Superior temporal gyrus (tissue), 1 donor: Measurements from ENCODE around the gene CRY2.

Experiments used
- DNase-seq: peaks from one replicate; pipeline ENCODE4 v3.0.0-alpha.2; 2016; ENCODE audit errors: extremely low spot score

The CRY2 gene

DNA sequence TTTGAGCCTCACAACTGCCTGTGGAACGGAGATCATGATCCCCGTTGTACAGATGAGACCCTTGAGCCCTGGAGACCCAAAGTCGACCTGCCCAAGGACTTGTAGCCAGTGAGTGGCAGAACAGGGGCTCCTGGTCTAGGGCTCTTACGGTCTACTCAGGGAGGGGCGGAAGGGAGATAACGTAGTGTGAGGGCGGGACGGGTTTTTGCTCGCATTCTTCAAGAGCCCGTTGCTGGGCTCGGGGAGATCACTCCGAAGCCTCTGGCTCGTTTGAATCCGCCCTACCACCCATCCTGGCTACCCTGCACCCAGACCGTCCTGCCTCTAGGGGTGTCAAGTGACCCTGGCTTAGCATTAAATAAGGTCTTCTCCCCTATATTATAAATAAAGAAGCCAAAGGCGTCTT lies 639 bp downstream of the CRY2 start:
- DNase-seq = peak; percentile 48

DNA sequence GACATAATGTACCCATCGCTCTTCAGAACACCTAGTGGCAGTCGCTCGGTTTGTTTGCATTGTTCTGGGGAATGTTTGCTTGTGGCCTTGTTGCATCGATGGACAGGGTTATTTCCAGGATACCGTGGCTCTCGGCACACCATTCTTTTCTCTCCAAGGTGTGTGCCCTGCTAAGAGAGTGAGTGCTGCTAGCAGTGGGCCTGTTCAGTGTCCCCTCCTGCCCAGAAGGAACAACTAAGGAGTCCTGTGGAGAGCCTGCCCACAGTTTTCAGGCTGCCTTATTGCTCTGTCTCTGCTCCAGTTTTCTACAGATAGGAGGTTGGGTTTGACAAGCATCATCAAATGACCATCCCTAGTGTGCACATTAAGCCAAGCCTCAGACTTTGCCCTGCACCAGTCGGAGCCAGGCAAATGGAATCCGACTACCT lies 1.4 kb downstream of the CRY2 start:
- DNase-seq = peak; percentile 18

DNA sequence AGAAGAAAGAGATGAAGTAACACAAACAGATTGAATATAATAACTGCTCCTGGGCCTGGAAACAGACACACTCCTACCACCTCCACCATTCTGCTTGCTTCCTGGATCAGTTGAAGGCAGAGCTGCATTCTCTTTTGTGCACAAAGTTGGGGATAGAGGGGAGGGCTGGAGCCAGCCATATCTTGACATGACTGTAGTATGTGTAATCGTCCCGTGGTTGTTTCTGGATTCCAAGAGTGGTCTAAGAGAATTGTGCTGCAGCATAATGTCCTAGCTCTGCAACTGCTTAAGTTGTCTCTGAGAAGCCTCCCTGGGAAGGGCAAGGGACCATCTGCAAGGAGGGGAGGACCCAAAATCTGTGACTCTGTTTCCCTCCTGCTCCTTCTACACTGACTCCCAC lies 3.2 kb downstream of the CRY2 start:
- DNase-seq = no peak

DNA sequence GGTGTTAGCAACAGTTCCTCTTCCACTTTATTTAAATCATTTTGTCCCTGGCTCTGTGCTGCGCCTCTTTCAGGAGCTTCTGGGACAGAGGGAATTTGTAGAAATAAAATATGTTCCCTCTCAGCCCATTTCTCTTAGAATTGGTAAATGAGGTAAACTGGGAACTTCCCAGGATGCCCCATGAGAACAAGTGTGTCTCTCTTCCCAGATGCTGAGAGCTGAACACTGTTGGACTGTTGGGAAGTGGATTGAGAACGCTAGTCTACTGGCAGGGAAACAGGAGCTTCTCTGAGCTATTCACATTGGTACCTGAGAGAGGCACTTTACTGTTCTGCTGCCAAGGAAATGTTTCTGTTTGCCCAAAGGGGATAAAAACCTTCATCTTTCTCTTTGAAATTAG lies 4.0 kb downstream of the CRY2 start:
- peak; percentile 29 for DNase-seq

DNA sequence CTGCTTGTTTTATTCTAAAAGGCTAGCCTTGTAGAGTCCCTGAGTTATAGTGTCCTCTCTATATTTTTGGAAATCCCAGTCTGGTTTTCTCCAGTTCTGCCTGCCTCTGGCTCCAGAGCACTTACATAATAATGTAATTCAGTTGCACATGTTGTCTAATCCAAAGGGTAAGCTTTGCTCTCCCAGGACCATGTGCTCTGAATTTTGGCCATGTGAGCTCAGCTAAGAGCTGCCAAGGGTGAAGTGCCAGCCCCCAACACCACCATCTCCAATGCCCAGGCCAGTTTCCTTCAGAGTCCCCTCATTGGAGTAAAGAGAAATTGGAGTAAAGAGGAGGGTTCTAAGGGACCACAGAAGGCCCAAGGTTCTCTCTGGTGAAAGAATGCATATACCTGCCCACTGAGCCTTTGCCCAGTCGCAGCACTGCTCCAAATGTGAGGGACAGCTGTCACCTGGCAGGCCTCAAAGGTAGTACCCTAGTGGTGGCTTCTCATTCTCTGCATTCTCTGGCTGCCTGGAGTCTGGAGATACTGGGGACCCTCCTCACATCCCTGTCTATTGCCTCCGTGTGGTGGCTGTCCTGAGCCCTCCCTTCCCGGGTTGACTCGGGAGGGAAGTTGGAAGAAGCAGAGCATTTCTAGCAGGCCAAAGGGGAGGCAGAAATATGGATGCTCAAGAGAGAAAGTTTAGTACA lies 4.9 kb downstream of the CRY2 start:
- DNase-seq = peak; percentile 46

DNA sequence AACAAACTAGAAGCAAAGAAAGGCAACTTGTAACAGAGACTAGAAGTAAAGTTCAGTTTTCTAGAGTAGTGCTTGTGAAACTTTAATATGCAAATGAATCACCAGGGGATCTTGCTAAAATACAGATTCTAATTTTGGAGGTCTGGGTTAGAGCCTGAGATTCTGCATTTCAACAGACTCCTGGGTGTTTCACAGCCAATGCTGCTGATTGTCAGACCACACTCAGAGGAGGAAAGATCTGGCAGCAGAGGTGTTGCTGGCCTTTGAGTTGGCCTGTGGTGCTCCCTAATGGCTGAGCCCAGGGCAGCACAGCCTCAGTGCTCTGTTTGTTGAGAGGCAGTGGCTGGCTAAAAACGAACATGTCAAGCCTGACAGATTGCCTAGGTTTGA lies 5.4 kb downstream of the CRY2 start:
- no peak for DNase-seq

DNA sequence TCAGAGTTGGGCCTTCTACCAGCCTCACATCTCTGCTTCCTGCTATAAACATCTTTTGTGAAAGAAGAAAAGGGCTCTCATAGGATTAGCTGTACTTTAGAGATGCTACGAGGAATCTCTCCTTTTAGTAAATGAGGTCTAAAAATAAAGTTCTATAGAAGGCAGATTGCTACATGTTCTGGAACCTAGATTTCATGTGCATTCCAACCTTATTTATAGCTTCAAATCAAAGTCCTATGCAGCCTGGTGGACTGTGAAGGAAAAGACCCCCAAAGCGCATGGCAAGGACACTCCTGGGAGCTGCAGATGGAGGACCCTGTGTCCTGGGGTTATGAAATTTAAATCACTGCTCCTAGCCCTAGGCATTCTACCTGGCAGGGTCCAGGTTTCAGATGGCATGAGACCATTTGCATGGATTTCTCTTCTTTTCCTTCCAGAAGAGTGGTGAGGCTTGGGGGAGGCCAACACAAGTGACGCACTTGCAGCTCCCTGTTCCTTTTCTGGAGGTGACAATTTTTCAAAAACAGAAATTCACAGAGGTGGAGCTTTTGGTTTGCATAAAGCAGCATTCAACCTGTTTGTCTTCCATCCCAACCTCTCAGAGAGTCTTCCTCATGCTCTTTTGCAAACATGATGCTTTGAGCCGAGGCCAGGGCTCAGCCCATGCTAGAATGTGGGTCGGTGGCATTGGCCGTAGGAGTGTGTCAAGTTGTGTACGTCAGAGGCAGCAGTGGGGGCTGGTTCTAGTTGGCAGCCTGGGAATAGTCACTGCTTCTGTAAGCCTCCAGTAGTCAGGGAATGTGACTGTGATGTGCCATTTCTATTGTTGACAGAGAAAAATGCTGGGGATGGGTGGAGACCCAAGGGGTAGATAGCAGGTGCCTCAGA lies 6.3 kb downstream of the CRY2 start:
- DNase-seq = peak; percentile 54

DNA sequence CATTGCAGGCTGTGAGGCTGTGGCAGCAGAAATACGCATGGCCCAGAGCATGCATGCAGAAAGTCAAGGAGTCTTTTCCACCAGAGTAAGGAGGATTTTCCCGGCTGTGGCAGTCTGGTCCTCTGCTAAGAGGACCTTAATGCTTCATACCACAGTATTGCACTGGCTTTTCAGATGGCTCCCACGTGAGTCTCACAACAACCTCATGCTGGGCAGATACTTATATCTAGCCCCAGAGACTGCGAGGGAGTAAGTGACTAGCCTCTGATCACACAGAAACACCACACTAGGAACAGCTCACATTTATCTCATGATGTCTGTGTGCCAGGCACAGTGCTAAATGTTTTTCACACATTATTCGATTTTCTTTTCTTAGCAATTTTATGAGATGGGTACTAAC lies 8.0 kb downstream of the CRY2 start:
- DNase-seq = no peak

DNA sequence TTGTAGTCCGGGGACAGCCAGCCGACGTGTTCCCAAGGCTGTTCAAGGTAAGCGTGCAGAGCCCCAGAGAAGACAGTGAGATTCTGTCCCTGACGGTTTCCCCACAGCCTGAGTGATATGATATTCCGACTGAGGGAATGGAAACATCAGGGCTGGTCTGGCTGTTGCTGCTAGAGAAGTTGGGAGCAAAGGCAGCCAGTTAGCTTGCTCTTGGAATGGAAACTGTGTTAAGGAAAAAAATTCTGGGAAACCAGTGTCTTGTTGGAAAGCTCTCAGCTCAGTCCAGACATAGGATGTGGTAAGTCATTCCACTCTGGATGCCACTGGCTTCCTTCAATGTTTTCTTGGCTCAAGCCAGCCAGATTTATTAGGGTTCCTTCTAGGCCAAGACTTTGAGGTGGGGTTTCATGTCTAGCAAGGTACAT lies 8.8 kb downstream of the CRY2 start:
- no peak for DNase-seq

DNA sequence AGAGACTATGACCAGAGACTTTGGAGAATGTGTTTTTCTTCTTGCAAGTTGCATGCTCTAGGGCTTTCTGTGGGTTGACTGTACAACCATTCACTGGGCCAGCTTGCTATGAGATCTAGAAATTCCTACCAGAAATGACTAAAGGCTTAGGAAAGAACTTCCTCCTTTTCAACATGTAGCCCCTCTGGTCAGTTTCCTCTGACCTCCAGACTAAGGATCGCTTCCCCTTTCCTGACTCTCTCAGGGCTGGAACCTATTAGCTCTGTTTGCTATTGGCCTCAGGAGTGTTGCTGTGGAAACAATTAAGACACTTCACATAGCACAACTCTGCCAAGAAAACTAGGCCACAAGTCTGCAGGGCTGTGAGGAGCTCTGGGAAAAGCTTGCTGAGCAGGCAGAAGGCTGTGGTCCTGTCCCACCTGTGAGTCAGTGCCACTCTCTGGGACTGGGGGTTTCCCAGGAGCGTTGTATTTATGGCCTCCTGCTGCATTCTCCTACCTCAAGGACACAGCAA lies 10.7 kb downstream of the CRY2 start:
- DNase-seq = peak; percentile 53

DNA sequence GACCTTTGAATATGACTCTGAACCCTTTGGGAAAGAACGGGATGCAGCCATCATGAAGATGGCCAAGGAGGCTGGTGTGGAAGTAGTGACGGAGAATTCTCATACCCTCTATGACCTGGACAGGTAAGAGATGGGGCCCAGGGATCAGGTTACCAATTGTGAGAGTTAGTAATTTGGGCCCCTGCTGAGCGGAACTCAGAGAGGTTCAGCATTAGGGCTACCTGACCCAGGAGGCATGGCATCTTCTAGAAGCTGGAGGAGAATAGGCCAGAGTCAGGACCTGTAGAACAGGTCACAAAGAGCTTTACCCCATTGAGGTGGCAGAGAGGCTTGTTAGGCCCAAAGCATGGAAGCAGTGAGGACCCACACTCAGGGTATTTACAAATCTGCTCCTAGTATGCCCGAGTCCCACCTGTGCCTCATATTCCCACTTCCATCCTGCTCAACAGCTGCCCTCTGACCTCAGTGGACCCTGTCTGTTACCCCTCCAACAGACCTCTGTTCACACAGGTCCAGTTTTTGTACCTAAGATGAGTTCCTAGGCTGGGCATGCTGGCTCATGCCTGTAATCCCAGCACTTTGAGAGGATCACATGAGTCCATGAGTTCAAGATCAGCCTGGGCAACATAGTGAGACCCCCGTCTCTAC lies 11.6 kb downstream of the CRY2 start:
- DNase-seq = no peak

DNA sequence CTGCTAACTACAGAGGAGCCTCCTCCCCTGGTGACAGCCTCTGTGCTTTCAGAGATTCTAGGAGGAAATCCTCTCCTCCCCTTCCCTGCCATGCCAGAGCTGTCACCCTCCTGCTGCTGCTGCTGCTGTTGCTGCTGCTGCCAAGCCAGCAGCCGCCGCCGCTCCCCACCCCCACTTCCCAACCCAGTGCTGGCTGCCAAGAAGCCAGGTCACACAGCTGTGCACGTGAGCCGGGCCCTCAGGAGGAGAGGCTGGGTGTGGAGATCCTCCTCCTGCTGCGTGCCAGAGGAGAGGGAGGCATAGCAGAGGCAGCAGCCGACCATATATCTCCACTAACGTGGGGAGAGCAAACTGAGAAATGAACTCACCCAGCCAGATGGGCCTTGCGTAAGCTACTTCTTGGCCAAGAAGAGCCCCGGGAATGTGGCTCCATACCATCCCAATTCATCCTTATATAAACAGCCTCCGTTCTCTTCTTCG lies 12.4 kb downstream of the CRY2 start:
- peak; percentile 87 for DNase-seq

DNA sequence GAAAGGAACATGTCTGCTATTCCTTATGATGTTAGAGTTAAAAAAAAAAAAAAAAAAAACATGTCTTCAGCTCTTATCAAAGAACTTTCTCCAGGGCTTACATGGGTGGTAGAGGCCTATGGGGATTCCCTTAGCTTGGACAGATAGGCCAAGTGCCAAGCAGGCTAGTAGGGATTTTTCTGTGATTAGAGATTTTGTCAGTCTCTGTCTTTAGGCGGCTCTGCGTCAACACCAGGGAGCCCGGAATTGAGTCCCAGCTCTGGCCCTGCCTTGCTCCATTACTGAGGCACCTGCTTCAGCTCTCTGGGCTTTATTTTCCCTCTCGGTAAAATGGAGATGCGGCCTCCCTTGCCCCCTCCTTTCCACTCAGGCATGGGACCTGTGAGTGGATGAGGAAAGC lies 13.1 kb downstream of the CRY2 start:
- DNase-seq = no peak

DNA sequence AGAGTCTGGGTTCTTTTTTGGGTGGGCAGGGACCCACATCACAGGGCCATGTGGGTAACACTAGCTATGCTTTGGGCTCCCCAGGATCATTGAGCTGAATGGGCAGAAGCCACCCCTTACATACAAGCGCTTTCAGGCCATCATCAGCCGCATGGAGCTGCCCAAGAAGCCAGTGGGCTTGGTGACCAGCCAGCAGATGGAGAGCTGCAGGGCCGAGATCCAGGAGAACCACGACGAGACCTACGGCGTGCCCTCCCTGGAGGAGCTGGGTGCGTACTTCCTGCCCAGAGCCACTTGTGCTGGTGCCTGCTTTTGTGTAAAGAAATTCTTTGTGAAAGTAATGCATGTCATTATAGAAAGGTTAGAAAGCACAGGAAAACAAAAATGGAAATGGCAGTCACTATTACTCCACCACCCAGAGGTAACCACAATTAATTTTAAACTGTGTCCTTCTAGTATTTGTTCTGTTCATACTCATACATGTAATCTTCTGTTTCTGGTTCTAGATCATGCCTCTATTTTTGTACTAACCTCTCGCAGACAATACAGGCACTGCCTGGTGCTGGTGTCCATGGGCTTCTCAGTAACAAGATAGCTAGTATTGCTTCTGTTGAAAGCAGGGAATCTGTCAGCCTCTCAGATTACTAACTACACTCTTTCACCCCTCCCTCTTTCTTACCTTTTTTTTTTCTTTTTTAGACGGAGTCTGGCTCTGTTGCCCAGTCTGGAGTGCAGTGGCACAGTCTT lies 13.7 kb downstream of the CRY2 start:
- DNase-seq = no peak

DNA sequence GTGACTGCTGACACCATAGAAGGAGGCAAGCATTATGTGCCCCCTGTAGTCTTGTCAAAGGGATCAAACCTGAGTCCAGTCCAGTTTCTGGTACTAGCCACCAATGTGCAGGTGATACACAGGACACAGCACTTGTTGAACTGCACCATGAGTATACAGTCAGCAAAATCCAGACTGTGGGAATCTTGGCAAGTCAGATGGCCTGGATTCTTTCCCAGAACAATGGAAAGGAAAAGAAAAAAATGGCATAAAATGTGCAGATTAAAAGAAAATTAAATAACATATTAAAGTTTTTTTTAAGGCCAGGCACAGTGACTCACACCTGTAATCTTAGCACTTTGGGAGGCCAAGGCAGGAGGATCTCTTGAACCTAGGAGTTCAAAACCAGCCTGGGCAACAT lies 16.8 kb downstream of the CRY2 start:
- no peak for DNase-seq

DNA sequence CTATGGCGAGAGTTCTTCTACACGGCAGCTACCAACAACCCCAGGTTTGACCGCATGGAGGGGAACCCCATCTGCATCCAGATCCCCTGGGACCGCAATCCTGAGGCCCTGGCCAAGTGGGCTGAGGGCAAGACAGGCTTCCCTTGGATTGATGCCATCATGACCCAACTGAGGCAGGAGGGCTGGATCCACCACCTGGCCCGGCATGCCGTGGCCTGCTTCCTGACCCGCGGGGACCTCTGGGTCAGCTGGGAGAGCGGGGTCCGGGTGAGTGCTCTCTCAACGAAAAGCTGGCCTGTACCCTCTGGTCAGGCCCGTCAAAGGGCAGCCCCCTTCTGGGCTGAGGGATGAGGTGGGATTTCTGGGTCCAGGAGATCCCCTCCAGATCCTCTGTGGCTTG lies 22.3 kb downstream of the CRY2 start:
- DNase-seq = no peak

DNA sequence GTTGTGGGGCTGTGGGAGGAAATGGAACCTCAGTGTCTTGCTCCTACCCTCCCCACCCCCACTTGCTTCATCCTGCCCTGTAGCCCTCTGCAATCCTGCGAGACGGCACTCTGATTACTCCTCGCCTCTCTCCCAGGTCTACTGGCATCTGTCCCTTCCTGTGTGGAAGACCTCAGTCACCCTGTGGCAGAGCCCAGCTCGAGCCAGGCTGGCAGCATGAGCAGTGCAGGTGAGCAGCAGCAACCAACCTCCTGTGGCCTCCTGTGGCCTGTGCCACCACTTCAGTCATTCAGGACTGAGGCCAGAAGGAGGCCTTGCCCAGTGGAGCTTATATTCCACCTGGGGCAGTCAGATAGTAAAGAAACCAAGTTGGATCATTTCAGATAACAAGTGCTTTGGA lies 23.4 kb downstream of the CRY2 start:
- no peak for DNase-seq

DNA sequence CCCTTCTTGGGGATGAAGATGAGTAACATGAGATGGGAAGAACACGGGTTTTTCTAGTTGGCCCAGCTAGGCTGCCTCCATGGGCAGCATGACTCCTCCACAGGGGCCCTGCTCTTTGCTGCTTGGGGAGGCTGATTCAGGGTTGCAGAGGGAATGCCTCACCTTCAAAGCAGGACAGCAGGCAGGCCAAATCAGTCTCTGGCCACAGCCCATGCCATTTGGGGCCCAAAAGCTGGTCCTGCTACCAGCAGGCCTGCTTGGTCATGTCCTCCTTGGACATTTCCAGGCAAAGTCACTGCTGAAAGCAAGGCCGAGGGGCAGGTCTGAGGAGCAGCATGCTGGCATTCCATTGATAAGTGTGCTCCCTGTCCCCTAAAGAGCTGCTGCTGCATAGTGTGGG lies 24.4 kb downstream of the CRY2 start:
- DNase-seq = no peak

DNA sequence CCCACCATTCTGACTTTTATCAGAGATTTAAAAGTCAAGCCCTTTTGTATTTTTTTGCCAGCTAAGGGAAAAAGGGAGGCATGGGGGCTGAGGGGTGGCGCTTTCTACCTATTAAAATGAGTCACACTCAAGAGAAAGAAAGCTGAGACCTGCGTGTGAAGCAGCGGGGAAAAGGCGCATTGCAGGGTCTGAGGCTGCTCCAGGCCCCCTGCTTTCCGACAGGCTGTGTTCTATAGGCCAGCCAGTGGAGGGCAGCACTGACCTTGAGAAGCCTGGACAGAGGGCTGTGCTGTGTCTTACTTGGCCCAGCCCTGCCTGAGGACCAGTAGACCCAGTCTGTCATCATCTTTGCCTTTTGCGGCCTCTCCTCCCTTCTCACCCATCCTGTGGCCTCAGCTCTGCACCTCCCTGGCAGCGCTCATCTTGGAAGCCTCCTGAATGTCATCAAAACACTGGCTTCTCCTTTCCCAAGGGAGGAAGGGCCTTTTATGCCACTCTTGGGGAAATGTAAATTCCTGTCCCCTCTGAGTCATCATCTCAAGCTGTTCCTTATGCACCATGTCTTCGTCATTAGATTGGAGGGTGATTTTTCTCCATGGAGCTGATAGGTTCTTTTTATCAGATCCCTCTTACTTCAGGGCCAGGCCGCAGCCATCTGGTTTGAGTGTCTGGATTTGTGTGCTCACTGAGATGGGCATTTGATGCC lies 25.5 kb downstream of the CRY2 start:
- DNase-seq = peak; percentile 86

DNA sequence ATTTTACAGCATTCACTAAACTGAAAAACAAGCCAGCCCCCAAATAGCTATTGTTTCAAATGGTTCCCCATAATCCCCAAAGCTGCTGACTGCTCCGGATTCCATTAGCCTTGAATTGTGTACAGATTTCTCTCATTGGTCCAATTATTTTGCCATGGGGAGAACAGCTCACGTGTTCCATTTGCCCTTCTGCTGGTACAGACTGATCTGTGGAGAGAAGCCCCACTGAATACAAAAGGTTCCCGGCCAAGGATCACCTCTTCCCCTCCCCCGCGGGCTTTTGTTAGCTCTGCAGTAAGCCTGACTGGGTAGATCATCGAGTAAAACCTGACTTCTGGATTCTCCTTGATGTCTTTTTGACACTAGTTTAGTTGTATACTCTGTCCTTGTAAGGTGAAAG lies 29.1 kb downstream of the CRY2 start:
- no peak for DNase-seq

DNA sequence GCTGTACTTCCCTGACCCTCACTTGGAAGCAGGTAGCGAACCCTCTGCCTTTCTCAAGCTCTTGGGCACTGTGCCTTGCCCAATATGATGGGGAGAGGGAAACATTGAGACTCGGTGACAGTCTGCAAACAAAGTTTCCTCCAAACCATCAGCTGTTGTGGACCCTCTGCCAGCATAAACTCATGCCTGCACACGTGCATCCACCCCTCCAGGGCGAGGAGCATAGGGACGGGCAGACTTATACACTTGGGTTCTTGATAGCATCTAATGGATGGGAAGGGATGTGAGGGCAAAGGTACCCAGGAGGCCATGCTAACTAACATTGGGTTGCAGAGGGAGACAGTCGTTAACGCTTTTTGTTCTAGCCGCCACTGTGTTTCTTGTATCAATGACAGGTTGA lies 29.9 kb downstream of the CRY2 start:
- DNase-seq = no peak
